ENCODE results near the gene DHPS. TPM values are rescaled to one million over a fixed set of nuclear protein-coding genes. Genes with fewer than 3 reads are reported as not detected.
"Not testable (repeated sequence)": the region's sequence is repeated elsewhere in the genome, so short reads cannot be mapped to it uniquely, and the experiment has no call there.

Gene DHPS
- 122 and 134 TPM in 2 replicates for total RNA-seq

- DNase-seq (ENCODE audit: low spot score): peak; percentile 89
- Mint-ChIP-seq H3K36me3 (ENCODE audit: low read depth) (peaks cover 35% of the 10 kb centered on the region), H3K27ac (peak within 1 kb of the TSS; percentile 88), H3K9me3 (no peaks in the 10 kb centered on the region), H3K4me1 (ENCODE audit: low read depth) (peaks cover 8% of the 10 kb centered on the region), H3K27me3 (ENCODE audit: low read depth) (no peaks in the 10 kb centered on the region), H3K4me3 (ENCODE audit: low read depth) (peak within 1 kb of the TSS; percentile 99)
- intact Hi-C loops (cut with micrococcal nuclease): loop anchor here (1.0 to 5.0 kb wide), 7 partner anchors 12 to 166 kb away; partner anchors contain the start of genes FBXW9, JUNB, ZNF490 and ZNF791
These were observed at the start of gene DHPS for GRCh38 chr19:12681074-12681987. TSS of gene DHPS (minus strand) at chr19:12681880. CDS start at chr19:12681766, 114 bp downstream.

DNA sequence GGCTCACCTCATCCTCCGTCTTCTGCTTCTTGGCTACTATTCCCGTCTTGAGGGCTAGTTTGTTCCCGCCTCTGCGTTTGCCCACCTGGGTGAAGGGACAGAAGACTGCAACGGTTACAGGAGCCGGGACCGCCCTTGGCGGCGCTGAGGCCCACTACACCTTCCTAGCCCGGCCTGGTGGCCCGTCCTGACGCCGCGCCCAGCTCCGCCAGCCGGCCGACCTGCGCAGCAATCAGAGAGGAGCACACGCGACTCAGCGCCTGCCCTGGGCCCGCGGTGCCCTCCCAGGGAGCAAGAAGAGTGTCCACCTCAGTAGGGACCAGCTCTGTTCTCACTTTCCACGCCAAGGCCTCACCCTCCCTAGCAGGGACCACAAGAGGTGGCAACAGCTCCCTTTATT is 49.7 kb upstream of the DHPS start:
- Mint-ChIP-seq H3K27ac (no peak overlapping the region), H3K27me3 (ENCODE audit: low read depth) (no peaks in the 10 kb centered on the region), H3K9me3 (no peaks in the 10 kb centered on the region), H3K36me3 (ENCODE audit: low read depth) (peaks cover 60% of the 10 kb centered on the region), H3K4me1 (ENCODE audit: low read depth) (peaks cover 13% of the 10 kb centered on the region), H3K4me3 (ENCODE audit: low read depth) (no peak overlapping the region)
- no peak for DNase-seq (ENCODE audit: low spot score)
- intact Hi-C loops (cut with micrococcal nuclease): loop anchor here (5.0 kb wide), 1 partner anchor 61 kb away; the partner anchor contains the start of gene JUNB

GRCh38 chr19:12730064-12730463 is 48.4 kb upstream of the DHPS start:
- Mint-ChIP-seq H3K4me1 (ENCODE audit: low read depth) (peaks cover 13% of the 10 kb centered on the region), H3K27me3 (ENCODE audit: low read depth) (no peaks in the 10 kb centered on the region), H3K27ac (no peak overlapping the region), H3K9me3 (no peaks in the 10 kb centered on the region), H3K4me3 (ENCODE audit: low read depth) (no peak overlapping the region), H3K36me3 (ENCODE audit: low read depth) (peaks cover 63% of the 10 kb centered on the region)
- DNase-seq (ENCODE audit: low spot score): no peak
- intact Hi-C loops (cut with micrococcal nuclease): loop anchor here (5.0 kb wide), 1 partner anchor 62 kb away; the partner anchor contains the start of gene JUNB

GRCh38 chr19:12727745-12728433 is 46.2 kb upstream of the DHPS start:
- no peak for DNase-seq (ENCODE audit: low spot score)
- Mint-ChIP-seq H3K9me3 (no peaks in the 10 kb centered on the region), H3K4me1 (ENCODE audit: low read depth) (peaks cover 12% of the 10 kb centered on the region), H3K27me3 (ENCODE audit: low read depth) (no peaks in the 10 kb centered on the region), H3K4me3 (ENCODE audit: low read depth) (no peak overlapping the region), H3K27ac (no peak overlapping the region), H3K36me3 (ENCODE audit: low read depth) (peaks cover 59% of the 10 kb centered on the region)
- intact Hi-C loops (cut with micrococcal nuclease): no loop called here

- Mint-ChIP-seq H3K36me3 (ENCODE audit: low read depth) (peaks cover 60% of the 10 kb centered on the region), H3K9me3 (no peaks in the 10 kb centered on the region), H3K4me1 (ENCODE audit: low read depth) (peaks cover 8% of the 10 kb centered on the region), H3K27me3 (ENCODE audit: low read depth) (no peaks in the 10 kb centered on the region), H3K4me3 (ENCODE audit: low read depth) (no peak overlapping the region), H3K27ac (peak overlapping the region; percentile 19)
- DNase-seq (ENCODE audit: low spot score): no peak
- intact Hi-C loops (cut with micrococcal nuclease): no loop called here
These were observed 45.3 kb upstream of the DHPS start for GRCh38 chr19:12726988-12727316.

DNA sequence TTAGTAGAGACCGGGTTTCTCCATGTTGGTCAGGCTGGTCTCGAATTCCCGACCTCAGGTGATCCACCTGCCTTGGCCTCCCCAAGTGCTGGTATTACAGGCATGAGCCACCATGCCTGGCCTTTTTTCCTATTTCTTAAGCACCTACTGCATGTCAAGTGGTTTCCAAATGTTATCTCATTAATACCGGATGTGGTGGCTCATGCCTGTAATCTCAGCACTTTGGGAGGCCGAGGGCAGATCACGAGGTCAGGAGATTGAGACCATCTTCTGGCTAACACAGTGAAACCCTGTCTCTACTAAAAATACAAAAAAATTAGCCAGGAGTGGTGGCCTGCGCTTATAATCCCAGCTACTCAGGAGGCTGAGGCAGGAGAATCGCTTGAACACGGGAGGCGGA is 43.9 kb upstream of the DHPS start:
- peaks cover 16% of the 10 kb centered on the region for H3K4me1 Mint-ChIP-seq (ENCODE audit: low read depth)
- DNase-seq (ENCODE audit: low spot score); H3K9me3 Mint-ChIP-seq; H3K27ac Mint-ChIP-seq; intact Hi-C loops (cut with micrococcal nuclease); H3K27me3 Mint-ChIP-seq (ENCODE audit: low read depth): not testable (repeated sequence)
- peaks cover 60% of the 10 kb centered on the region for H3K36me3 Mint-ChIP-seq (ENCODE audit: low read depth)
- H3K4me3 Mint-ChIP-seq (ENCODE audit: low read depth): peak overlapping the region; percentile 17

DNA sequence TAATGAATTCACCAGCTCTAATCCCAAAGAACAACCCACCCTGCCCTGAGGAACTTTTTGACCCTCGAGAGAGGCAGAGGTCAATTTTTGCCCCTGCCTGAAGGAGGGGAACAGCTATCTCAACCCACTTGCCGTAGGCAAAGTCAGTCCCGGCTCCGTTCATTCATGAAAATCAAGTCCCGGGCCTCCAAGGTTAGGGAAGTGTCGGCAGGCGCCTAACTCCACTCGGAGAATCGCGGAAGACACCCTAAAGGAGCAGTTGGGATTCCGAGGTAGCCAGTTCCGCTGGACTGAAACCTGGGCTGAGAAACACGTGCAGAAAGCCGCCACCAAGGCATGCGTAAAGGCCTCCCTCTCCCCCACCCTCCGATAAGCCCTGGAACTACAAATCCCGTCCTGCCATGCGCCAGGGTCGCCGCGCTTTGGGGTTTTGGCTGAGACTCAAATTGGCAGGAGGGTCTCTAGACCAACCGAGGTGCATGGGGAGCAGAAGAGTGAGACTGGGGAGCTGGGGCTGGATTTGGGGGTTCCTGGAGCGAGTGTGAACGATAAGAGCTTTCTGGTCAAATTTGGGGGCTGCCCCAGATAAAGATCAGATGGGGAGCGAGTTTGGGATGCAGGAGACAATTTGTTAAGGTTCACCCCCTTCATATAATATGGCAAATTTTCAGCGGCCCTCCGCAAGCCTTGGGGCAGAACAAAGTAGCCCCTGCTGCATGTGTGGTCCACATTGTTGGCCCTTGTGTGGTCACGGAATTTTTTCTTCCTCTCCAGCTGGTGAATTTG is 42.2 kb upstream of the DHPS start, which contains the start of gene TNPO2:
Gene TNPO2 (minus strand): TSS at position 292 of the 786 bp plus-strand sequence. CDS start 2,955 bp downstream, outside the sequence.
- Mint-ChIP-seq H3K27me3 (ENCODE audit: low read depth) (no peaks in the 10 kb centered on the region), H3K36me3 (ENCODE audit: low read depth) (peaks cover 55% of the 10 kb centered on the region), H3K27ac (peak within 1 kb of the TSS; percentile 90), H3K9me3 (no peaks in the 10 kb centered on the region), H3K4me1 (ENCODE audit: low read depth) (peaks cover 17% of the 10 kb centered on the region), H3K4me3 (ENCODE audit: low read depth) (peak within 1 kb of the TSS; percentile 92)
- DNase-seq (ENCODE audit: low spot score): peak; percentile 69
- intact Hi-C loops (cut with micrococcal nuclease): loop anchor here (1.0 to 5.0 kb wide), 3 partner anchors 9 to 1632 kb away; partner anchors contain the start of genes ZNF490 and ZNF791

DNA sequence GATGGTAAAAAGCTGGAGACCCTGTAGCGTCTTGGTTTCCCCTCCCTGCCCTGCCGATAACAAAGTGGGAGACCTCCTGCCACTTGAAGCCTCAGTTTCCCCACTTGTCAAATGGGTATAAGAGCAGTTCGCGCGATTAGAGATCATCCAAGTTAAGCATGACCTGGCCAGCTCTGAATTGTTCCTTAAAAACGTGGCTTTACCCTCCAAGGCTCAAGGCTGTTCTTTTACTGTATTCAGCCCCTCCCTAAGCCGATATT is 41.6 kb upstream of the DHPS start:
- H3K27me3 Mint-ChIP-seq (ENCODE audit: low read depth): no peaks in the 10 kb centered on the region
- intact Hi-C loops (cut with micrococcal nuclease): loop anchor here (1.0 to 5.0 kb wide), 3 partner anchors 10 to 1631 kb away; partner anchors contain the start of genes ZNF490 and ZNF791
- no peaks in the 10 kb centered on the region for H3K9me3 Mint-ChIP-seq
- peak overlapping the region; percentile 92 for H3K4me3 Mint-ChIP-seq (ENCODE audit: low read depth)
- H3K36me3 Mint-ChIP-seq (ENCODE audit: low read depth): peaks cover 56% of the 10 kb centered on the region
- peak overlapping the region; percentile 90 for H3K27ac Mint-ChIP-seq
- H3K4me1 Mint-ChIP-seq (ENCODE audit: low read depth): peaks cover 17% of the 10 kb centered on the region
- no peak for DNase-seq (ENCODE audit: low spot score)

DNA sequence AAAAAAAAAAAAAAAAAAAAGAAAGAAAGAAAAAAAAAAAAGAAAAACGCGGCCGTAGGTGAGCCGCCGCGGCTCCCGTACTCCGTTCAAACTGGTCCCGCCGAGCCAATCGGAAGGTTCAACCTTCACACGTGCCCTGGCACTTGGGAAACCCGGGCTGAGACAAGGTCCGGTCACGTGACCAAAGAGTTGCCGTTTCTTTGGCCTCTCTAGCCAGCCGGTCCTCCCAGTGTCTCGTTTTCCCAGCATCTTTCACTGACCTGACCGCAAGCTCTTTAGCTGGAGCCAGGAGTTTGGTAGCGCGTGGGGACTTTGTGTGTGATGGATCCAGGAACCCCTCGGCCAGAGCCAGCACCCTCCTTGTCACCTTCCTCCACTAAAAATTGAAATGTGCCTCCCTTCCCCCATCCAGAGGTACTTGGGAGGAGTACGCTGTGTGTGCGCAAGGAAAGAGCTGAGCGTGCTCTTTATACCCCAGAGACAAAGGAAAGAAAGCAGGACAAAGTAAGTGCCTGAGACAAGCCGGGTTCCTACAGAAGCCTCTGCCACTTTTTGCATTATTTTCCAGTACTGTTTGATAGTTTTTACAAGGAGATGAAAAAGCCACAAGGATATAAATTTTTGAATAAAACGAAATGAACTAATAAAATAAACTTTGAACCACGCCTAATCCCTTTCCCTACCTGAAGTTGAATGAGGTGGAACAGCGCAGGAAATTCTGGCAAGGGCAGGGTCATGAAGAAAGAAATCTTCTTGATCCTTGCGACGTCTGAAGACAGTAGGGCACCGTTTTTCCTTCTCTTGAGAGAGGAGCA is 41.1 kb upstream of the DHPS start:
- Mint-ChIP-seq H3K36me3 (ENCODE audit: low read depth) (peaks cover 52% of the 10 kb centered on the region), H3K9me3 (no peaks in the 10 kb centered on the region), H3K27ac (peak overlapping the region; percentile 90), H3K4me1 (ENCODE audit: low read depth) (peaks cover 17% of the 10 kb centered on the region), H3K4me3 (ENCODE audit: low read depth) (peak overlapping the region; percentile 92), H3K27me3 (ENCODE audit: low read depth) (no peaks in the 10 kb centered on the region)
- peak; percentile 92 for DNase-seq (ENCODE audit: low spot score)
- intact Hi-C loops (cut with micrococcal nuclease): loop anchor here (1.0 to 5.0 kb wide), 4 partner anchors 11 to 1630 kb away; partner anchors contain the start of genes DHPS, ZNF490 and ZNF791

DNA sequence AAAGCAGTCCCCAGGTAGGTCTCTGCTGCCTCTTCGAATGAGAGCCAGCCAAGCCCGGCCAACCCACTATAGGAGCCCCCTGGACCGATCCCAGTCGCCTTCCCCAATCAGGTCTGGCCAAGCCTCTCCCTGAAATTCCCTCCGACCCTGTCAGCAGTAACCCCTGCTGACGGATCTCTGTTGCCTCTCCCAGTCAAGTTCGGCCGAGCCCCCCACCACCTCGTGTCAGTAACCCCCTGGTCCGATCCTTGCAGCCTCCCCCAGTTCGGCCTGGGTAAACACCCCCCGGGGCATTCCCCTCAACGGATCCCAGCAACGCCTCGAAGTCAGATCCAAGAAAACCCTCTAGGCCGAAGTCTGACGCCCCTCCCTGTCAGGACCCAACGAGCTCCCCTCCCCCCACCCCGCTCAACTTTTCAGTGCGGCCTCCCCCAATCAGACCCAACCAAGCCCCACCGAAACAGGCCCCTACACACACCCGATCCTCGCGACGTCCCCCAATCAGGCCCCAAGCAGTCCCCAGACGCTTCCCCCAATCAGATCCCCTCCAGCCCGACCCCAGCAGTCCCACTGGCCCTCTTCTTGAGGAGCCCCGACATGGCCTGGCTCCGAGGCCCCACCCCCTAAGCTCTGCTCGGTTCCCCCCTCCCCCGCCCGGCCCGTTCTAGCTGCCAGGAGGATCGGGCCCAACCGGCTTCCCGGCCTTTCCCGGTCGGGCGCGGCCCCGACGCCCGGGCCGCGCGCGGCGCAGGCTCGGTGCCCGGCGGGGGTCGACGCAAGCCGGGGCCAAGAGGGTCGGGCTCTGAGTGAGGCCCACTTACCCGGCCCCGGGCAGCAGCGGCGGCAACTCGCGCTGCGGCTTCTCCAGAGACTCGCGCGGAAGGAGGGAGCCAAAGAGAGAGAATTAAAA is 40.2 kb upstream of the DHPS start:
- peaks cover 49% of the 10 kb centered on the region for H3K36me3 Mint-ChIP-seq (ENCODE audit: low read depth)
- H3K9me3 Mint-ChIP-seq: no peaks in the 10 kb centered on the region
- H3K27me3 Mint-ChIP-seq (ENCODE audit: low read depth): no peaks in the 10 kb centered on the region
- H3K4me1 Mint-ChIP-seq (ENCODE audit: low read depth): peaks cover 17% of the 10 kb centered on the region
- peak overlapping the region; percentile 93 for H3K4me3 Mint-ChIP-seq (ENCODE audit: low read depth)
- DNase-seq (ENCODE audit: low spot score): peak; percentile 15
- peak overlapping the region; percentile 88 for H3K27ac Mint-ChIP-seq
- intact Hi-C loops (cut with micrococcal nuclease): loop anchor here (1.0 to 5.0 kb wide), 3 partner anchors 41 to 1630 kb away; partner anchors contain the start of genes DHPS, ZNF490 and ZNF791

Data from activated T-helper 2 cell treated with anti-CD3 and anti-CD28 coated beads, Interferon-gamma antibody, Interleukin-2, Interleukin-4, amounts not matched to agents 10 μg/mL and 5 μg/mL and 100 μg/mL, durations not matched to agents 14 hours and 24 hours and 36 hours (primary cell).